Measurements from ENCODE around the gene IRF6. TPM values are rescaled to one million over a fixed set of nuclear protein-coding genes. Genes with fewer than 3 reads are reported as not detected.

The IRF6 gene
- total and polyA plus RNA-seq, 2 of the 8 experiments (the other 6 are each of a cell fraction or from before 2014, with no cell fraction given), result 9.6 to 13.4 TPM

- no peak overlapping the region for H2BK20ac ChIP-seq (ENCODE audit: low read length)
- ChIA-PET POLR2A (ENCODE audit: partially characterized antibody) (no interaction called here), CTCF (ENCODE audit: partially characterized antibody) (interaction anchor here (1.5 to 2.7 kb wide), 3 partner anchors 33 to 42 kb away, joined by 4 to 13 read pairs (median 8); partner anchors contain the start of gene UTP25)
- TF ChIP-seq TBP (IDR thresholded peaks at IDR 0.05; ENCODE audit: low read depth, low read length) (no peak), JUN (IDR thresholded peaks at IDR 0.05; ENCODE audit: low read depth, low read length) (no peak), JUND (IDR thresholded peaks at IDR 0.05; ENCODE audit: low read length) (no peak), SP2 (IDR thresholded peaks at IDR 0.05; ENCODE audit: low read length) (no peak), EGR1 (IDR thresholded peaks at IDR 0.05; ENCODE audit: borderline replicate concordance, low read depth, low read length) (no peak), TAF7 (optimal IDR thresholded peaks at IDR 0.05; ENCODE audit: borderline replicate concordance, low read depth, low read length) (no peak), EP300 (IDR thresholded peaks at IDR 0.05; ENCODE audit: borderline replicate concordance in 1 of 2, low read depth in 2 of 2, low read length in 2 of 2) (no peak), ASH2L (IDR thresholded peaks at IDR 0.05; ENCODE audit: low read length) (no peak), NRF1 (IDR thresholded peaks at IDR 0.05; ENCODE audit: low read depth, low read length) (no peak), BCL11A (IDR thresholded peaks at IDR 0.05; ENCODE audit: low read depth in 2 of 2, low read length in 2 of 2) (no peak), CREB1 (IDR thresholded peaks at IDR 0.05) (no peak), CTCF (IDR thresholded peaks at IDR 0.05; ENCODE audit: control extremely low read depth in 1 of 3, insufficient read depth in 1 of 3, low read depth in 1 of 3, low read length in 3 of 3) (no peak), SIX5 (IDR thresholded peaks at IDR 0.05; ENCODE audit: low read depth, low read length) (no peak)
Measured at GRCh38 chr1:209786146-209786545, 19.8 kb downstream of the IRF6 start.

More at GRCh38 chr1:209786146-209786545, 19.8 kb downstream of the IRF6 start:
- FAIRE-seq, result no peak
- H2AFZ ChIP-seq (ENCODE audit: low read length), result no peak overlapping the region
- 76% methylated on average over 4 of the region's 4 CpGs; no CpG with 5 or more reads in 1 of the 2 experiments for WGBS, 2 experiments (ENCODE audit: extremely low coverage in 1 of 2, insufficient coverage in 1 of 2, insufficient read length in 1 of 2, insufficient replicate concordance in 2 of 2, low coverage in 1 of 2, low lambda C conversion rate in 2 of 2, missing lambda C conversion rate in 1 of 2)
- H3K27ac ChIP-seq (ENCODE audit: low read depth, low read length), result no peak overlapping the region
- no peak overlapping the region for H2BK5ac ChIP-seq (ENCODE audit: low read depth, low read length)
- H4K20me1 ChIP-seq (replicated peaks in 1 of 2; ENCODE audit: control insufficient read depth in 1 of 2, insufficient read depth in 2 of 2, low read length in 2 of 2), result no peaks in the 10 kb centered on the region
- DNase-seq (ENCODE audit: low read depth in 1 of 2, low spot score in 2 of 2), result no peak
- peaks cover 0 to 6% of the 10 kb centered on the region in 2 experiments; a peak in 1 of 4 replicates for H3K79me2 ChIP-seq (ENCODE audit: control insufficient read depth in 1 of 2, insufficient read depth in 2 of 2, low read length in 2 of 2)
- H3K14ac ChIP-seq (ENCODE audit: insufficient read length), result no peak overlapping the region
- H3K4ac ChIP-seq (replicated peaks; ENCODE audit: insufficient read length, low read depth, low read length), result no peak overlapping the region
- no peak overlapping the region for H3K9ac ChIP-seq (replicated peaks in 1 of 4; ENCODE audit: extremely low read depth in 1 of 4, low read depth in 3 of 4, low read length in 3 of 4)
- peaks cover 2 to 9% (median 5%) of the 10 kb centered on the region in 4 experiments; a peak in 6 of 8 replicates for H3K36me3 ChIP-seq (ENCODE audit: control insufficient read depth in 2 of 4, insufficient read depth in 4 of 4, low read length in 3 of 4)
- H3K4me2 ChIP-seq (ENCODE audit: insufficient read depth in 1 of 2, low read depth in 2 of 2, low read length in 2 of 2), result no peak overlapping the region
- no peak overlapping the region for H4K8ac ChIP-seq (ENCODE audit: extremely low read depth, insufficient read depth, low read length)
- no peak overlapping the region for H2BK12ac ChIP-seq (ENCODE audit: low read depth, low read length)
- no peak overlapping the region for H4K5ac ChIP-seq (ENCODE audit: insufficient read length, low read depth, low read length)
- peaks cover 6% of the 10 kb centered on the region for H3K23me2 ChIP-seq (ENCODE audit: low read depth, low read length)
- H2BK120ac ChIP-seq (replicated peaks; ENCODE audit: low read depth, low read length), result no peak overlapping the region
- no peak overlapping the region for H3K4me3 ChIP-seq (ENCODE audit: extremely low read depth in 1 of 4, insufficient read depth in 2 of 4, low read depth in 3 of 4, low read length in 4 of 4)
- H3K18ac ChIP-seq (ENCODE audit: extremely low read depth, low read length), result no peak overlapping the region
- H2BK15ac ChIP-seq (ENCODE audit: low read length), result no peak overlapping the region
- no peaks in the 10 kb centered on the region for H3K9me3 ChIP-seq (ENCODE audit: insufficient read depth in 2 of 2, low read depth in 1 of 2, low read length in 1 of 2)
- H3K56ac ChIP-seq (replicated peaks; ENCODE audit: insufficient read length, low read depth, low read length), result no peak overlapping the region
- no peak overlapping the region for H2AK5ac ChIP-seq (ENCODE audit: low read depth, low read length)
- no peak overlapping the region for H4K91ac ChIP-seq (replicated peaks; ENCODE audit: insufficient read length, low read length)
- no peaks in the 10 kb centered on the region for H3K27me3 ChIP-seq (replicated peaks in 1 of 4; ENCODE audit: control insufficient read depth in 3 of 4, extremely low read depth in 1 of 4, insufficient read depth in 3 of 4, low read length in 3 of 4)
- peaks cover 0 to 6% (median 2%) of the 10 kb centered on the region in 4 experiments; a peak in 2 of 7 replicates for H3K4me1 ChIP-seq (replicated peaks in 1 of 4; ENCODE audit: control insufficient read depth in 3 of 4, insufficient read depth in 4 of 4, low read length in 3 of 4)
- no peaks in the 10 kb centered on the region; the same call in 1 of the 2 replicates for H3K79me1 ChIP-seq (ENCODE audit: low read depth, low read length)
- H3K23ac ChIP-seq (ENCODE audit: insufficient read length), result no peak overlapping the region

Data from H1 (cell line).